Smooth muscle cell (in vitro differentiated cells): ENCODE results near the gene RNF115. TPM values are rescaled to one million over a fixed set of nuclear protein-coding genes. Genes with fewer than 3 reads are reported as not detected.

ENCODE experiments used
- DNase-seq: peaks from one replicate; lab custom pipeline; 2025; ENCODE audit not compliant: unreplicated experiment; lab: John Stamatoyannopoulos, UW
- H2AFZ ChIP-seq: fragments of 200-600 bp; sonication (generic); 2 replicates; pipeline ENCODE4 v1.6.0; 2016; ENCODE audit warnings: antibody characterized with exemption, low read depth, mild to moderate bottlenecking
- H3F3A ChIP-seq: fragments of 200-600 bp; sonication (generic); 2 replicates; pipeline ENCODE4 v1.6.0; 2017; ENCODE audit warnings: antibody characterized with exemption, low read depth
- H3K27ac ChIP-seq: fragments of 200-600 bp; sonication (generic); 2 replicates; pipeline ENCODE4 v1.5.1; 2016; ENCODE audit warnings: low read depth, mild to moderate bottlenecking
- H3K27me3 ChIP-seq: fragments of 200-600 bp; sonication (generic); 2 replicates; pipeline ENCODE4 v1.6.1; 2016; ENCODE audit warnings: low read depth, mild to moderate bottlenecking
- H3K36me3 ChIP-seq: fragments of 200-600 bp; sonication (generic); 2 replicates; pipeline ENCODE4 v1.5.1; 2016; ENCODE audit warnings: low read depth
- H3K4me1 ChIP-seq: fragments of 200-600 bp; sonication (generic); 2 replicates; pipeline ENCODE4 v1.5.1; 2016; ENCODE audit warnings: low read depth
- H3K4me2 ChIP-seq: fragments of 200-600 bp; sonication (generic); 2 replicates; pipeline ENCODE4 v1.6.0; 2016; ENCODE audit warnings: mild to moderate bottlenecking
- H3K4me3 ChIP-seq: fragments of 200-600 bp; sonication (generic); 2 replicates; pipeline ENCODE4 v1.5.1; 2016; ENCODE audit warnings: mild to moderate bottlenecking
- H3K79me2 ChIP-seq: fragments of 200-600 bp; sonication (generic); 2 replicates; pipeline ENCODE4 v1.6.0; 2016; ENCODE audit warnings: low read depth, mild to moderate bottlenecking
- H3K9ac ChIP-seq: fragments of 200-600 bp; sonication (generic); 2 replicates; pipeline ENCODE4 v1.6.0; 2016; ENCODE audit warnings: low read depth
- H3K9me3 ChIP-seq: fragments of 200-600 bp; sonication (generic); replicated peaks from 2 replicates; pipeline ENCODE4 v1.5.1; 2016; ENCODE audit warnings: low read depth
- H4K20me1 ChIP-seq: fragments of 200-600 bp; sonication (generic); 2 replicates; pipeline ENCODE4 v1.6.0; 2016; ENCODE audit warnings: low read depth
- CTCF ChIP-seq: fragments of 200-600 bp; sonication (generic); IDR thresholded peaks from 2 replicates; pipeline ENCODE4 v1.5.1; 2017; ENCODE audit warnings: borderline replicate concordance, mild to moderate bottlenecking, antibody characterized with exemption; ENCODE audit not compliant: insufficient read depth, poor library complexity, severe bottlenecking
- WGBS: methylation state at CpG from one replicate; pipeline ENCODE4 v1.1.7; 2016; ENCODE audit warnings: low lambda C conversion rate; 5-methylcytosine and 5-hydroxymethylcytosine counted together
- polyA plus RNA-seq: library from polyadenylated mRNA; unstranded; fragments of >200 nt; fragmentation: Nextera tagmentation; extraction: Ambion mirVana; gene quantifications from 2 replicates; pipeline ENCODE4 v1.2.1, GENCODE V29; 2016
- total RNA-seq: library from RNA; depleted of rRNA; stranded (reverse); fragments of >200 nt; gene quantifications from 2 replicates; pipeline ENCODE4 v1.2.3, GENCODE V29; 2014

The RNF115 gene
- total RNA-seq (8.6 and 9.2 TPM in 2 replicates), polyA plus RNA-seq (4.2 and 4.5 TPM in 2 replicates)

GRCh38 chr1:145823565-145824498 lies at the start of gene RNF115, which contains the start of gene POLR3C:
Gene RNF115, minus strand, starts transcription at chr1:145824095. Its CDS starts 222 bp downstream, at chr1:145823873.
Gene POLR3C, plus strand, starts transcription at chr1:145824200. Its CDS starts 1,577 bp downstream, at chr1:145825777.
- Histone ChIP-seq H2AFZ (peak within 1 kb of the TSS; percentile 99), H3F3A (no peaks in the 10 kb centered on the region), H3K27me3 (no peaks in the 10 kb centered on the region), H3K4me3 (peak within 1 kb of the TSS; percentile 99), H4K20me1 (no peaks in the 10 kb centered on the region), H3K36me3 (peaks cover 13% of the 10 kb centered on the region), H3K4me1 (peaks cover 10% of the 10 kb centered on the region), H3K9ac (peak within 1 kb of the TSS; percentile 96), H3K9me3 (no peaks in the 10 kb centered on the region), H3K4me2 (peak within 1 kb of the TSS; percentile 98), H3K79me2 (peaks cover 34% of the 10 kb centered on the region), H3K27ac (peak within 1 kb of the TSS; percentile 95)
- no peak for TF ChIP-seq CTCF
- under 1% methylated on average over 85 of the region's 89 CpGs for WGBS
- DNase-seq, result peak; percentile 70

- peak overlapping the region; percentile 38 for H3K4me3 ChIP-seq
- no peaks in the 10 kb centered on the region for H3K27me3 ChIP-seq
- TF ChIP-seq CTCF, result no peak
- H3F3A ChIP-seq, result no peaks in the 10 kb centered on the region
- no peak overlapping the region for H3K27ac ChIP-seq
- H3K9me3 ChIP-seq, result no peaks in the 10 kb centered on the region
- peaks cover 6% of the 10 kb centered on the region for H3K4me1 ChIP-seq
- no peak for DNase-seq
- WGBS, result 30% methylated on average over 47 of the region's 47 CpGs
- H3K9ac ChIP-seq, result peak overlapping the region; percentile 18
- H3K36me3 ChIP-seq, result no peaks in the 10 kb centered on the region
- H3K79me2 ChIP-seq, result no peaks in the 10 kb centered on the region
- H3K4me2 ChIP-seq, result peak overlapping the region; percentile 85
- no peaks in the 10 kb centered on the region for H4K20me1 ChIP-seq
- peak overlapping the region; percentile 97 for H2AFZ ChIP-seq
These were observed 48.4 kb upstream of the RNF115 start for GRCh38 chr1:145871994-145872924.

GRCh38 chr1:145868232-145868631 lies 44.3 kb upstream of the RNF115 start:
- H3K27me3 ChIP-seq, result peaks cover 3% of the 10 kb centered on the region
- no peak overlapping the region for H3K4me3 ChIP-seq
- H3F3A ChIP-seq, result no peaks in the 10 kb centered on the region
- no peaks in the 10 kb centered on the region for H3K36me3 ChIP-seq
- 88% methylated on average over 4 of the region's 4 CpGs for WGBS
- H3K4me2 ChIP-seq, result no peak overlapping the region
- no peaks in the 10 kb centered on the region for H3K79me2 ChIP-seq
- no peak overlapping the region for H3K27ac ChIP-seq
- no peaks in the 10 kb centered on the region for H3K9me3 ChIP-seq
- no peak overlapping the region for H3K9ac ChIP-seq
- TF ChIP-seq CTCF, result no peak
- H3K4me1 ChIP-seq, result peaks cover 6% of the 10 kb centered on the region
- H2AFZ ChIP-seq, result no peak overlapping the region
- no peaks in the 10 kb centered on the region for H4K20me1 ChIP-seq
- DNase-seq, result no peak
